NCI-H510A treated with DMSO at 0.1 percent for 48 hours (cell line): ENCODE data around the gene PPP1CA.
"Not testable (repeated sequence)": the region's sequence is repeated elsewhere in the genome, so short reads cannot be mapped to it uniquely, and the experiment has no call there.

ENCODE experiments used
- DNase-seq: peaks from one replicate; lab custom pipeline; 2025; lab: John Stamatoyannopoulos, UW

The PPP1CA gene

GRCh38 chr11:67402192-67402839 is 658 bp upstream of the PPP1CA start:
- not testable (repeated sequence) for DNase-seq

GRCh38 chr11:67400942-67401494 is 640 bp downstream of the PPP1CA start:
- DNase-seq: no peak

GRCh38 chr11:67400251-67400941 is 1.3 kb downstream of the PPP1CA start:
- no peak for DNase-seq

GRCh38 chr11:67398661-67399563 is 2.7 kb downstream of the PPP1CA start:
- DNase-seq: no peak

GRCh38 chr11:67397986-67398660 is 3.5 kb downstream of the PPP1CA start:
- no peak for DNase-seq

- DNase-seq: no peak
Observed at GRCh38 chr11:67397536-67397935, 4.1 kb downstream of the PPP1CA start.

GRCh38 chr11:67396587-67397389 is 4.9 kb downstream of the PPP1CA start:
- DNase-seq: no peak

GRCh38 chr11:67396259-67396581 is 5.4 kb downstream of the PPP1CA start:
- DNase-seq: peak; percentile 32

GRCh38 chr11:67395555-67396258 is 6.0 kb downstream of the PPP1CA start:
- DNase-seq: no peak

GRCh38 chr11:67393990-67394389 is 7.7 kb downstream of the PPP1CA start:
- DNase-seq: no peak

GRCh38 chr11:67393437-67393836 is 8.2 kb downstream of the PPP1CA start:
- no peak for DNase-seq

GRCh38 chr11:67392183-67392715 is 9.4 kb downstream of the PPP1CA start:
- DNase-seq: no peak

GRCh38 chr11:67391304-67392182 is 10.1 kb downstream of the PPP1CA start, which contains the start of gene RAD9A:
RAD9A (plus strand) TSS chr11:67391986; CDS start chr11:67392045, 59 bp downstream.
- peak; percentile 94 for DNase-seq

GRCh38 chr11:67390947-67391303 is 10.7 kb downstream of the PPP1CA start:
- DNase-seq: no peak

GRCh38 chr11:67389477-67389876 is 12.2 kb downstream of the PPP1CA start:
- peak; percentile 62 for DNase-seq

- DNase-seq: no peak
Observed at GRCh38 chr11:67387518-67387917, 14.1 kb downstream of the PPP1CA start.

GRCh38 chr11:67387069-67387468 is 14.6 kb downstream of the PPP1CA start:
- DNase-seq: no peak

- DNase-seq: no peak
Observed at GRCh38 chr11:67384851-67385366, 16.7 kb downstream of the PPP1CA start.
